Cardiac fibroblast (primary cell): ENCODE data around the gene RIPOR2.

Experiments
- DNase-seq, 2 donors: peaks; one replicate each; pipeline versions ENCODE4 v3.0.0 to v3.0.0-alpha.2; 2010; ENCODE audit warnings: low read depth in 2 of 2
- H3K4me3 ChIP-seq, 2 donors: replicated peaks in 1 of 2; 1 replicate in 1 of 2; 2 replicates in 1 of 2; pipeline ENCODE4 v1.5.1; 2011; ENCODE audit warnings: low read depth in 2 of 2, low read length in 2 of 2, mild to moderate bottlenecking in 2 of 2, moderate library complexity in 1 of 2
- CTCF ChIP-seq: IDR thresholded peaks from one replicate; pipeline ENCODE4 v1.5.1; 2011; ENCODE audit warnings: low read depth, mild to moderate bottlenecking, low read length, inconsistent platforms

RIPOR2 gene

GRCh38 chr6:24818346-24818745 is 117.4 kb downstream of the RIPOR2 start:
- H3K4me3 ChIP-seq, result no peak overlapping the region
- no peak for TF ChIP-seq CTCF
- DNase-seq, result no peak

GRCh38 chr6:24809728-24810127 is 126.0 kb downstream of the RIPOR2 start:
- no peak overlapping the region for H3K4me3 ChIP-seq
- no peak for DNase-seq
- TF ChIP-seq CTCF, result no peak

- no peak for TF ChIP-seq CTCF
- no peak for DNase-seq
- no peak overlapping the region for H3K4me3 ChIP-seq
Measured at GRCh38 chr6:24807584-24807983, 128.2 kb downstream of the RIPOR2 start.

GRCh38 chr6:24802271-24803059 is 133.3 kb downstream of the RIPOR2 start:
- no peak overlapping the region for H3K4me3 ChIP-seq
- TF ChIP-seq CTCF, result no peak
- DNase-seq, result no peak

GRCh38 chr6:24799541-24799915 is 136.2 kb downstream of the RIPOR2 start:
- no peak for DNase-seq
- no peak for TF ChIP-seq CTCF
- H3K4me3 ChIP-seq, result no peak overlapping the region

GRCh38 chr6:24798740-24799540 is 136.8 kb downstream of the RIPOR2 start, which contains the start of gene ARMH2:
ARMH2 (minus strand) TSS chr6:24798917; CDS start chr6:24798857, 60 bp downstream.
- no peak for TF ChIP-seq CTCF
- no peak within 1 kb of the TSS for H3K4me3 ChIP-seq
- DNase-seq, result no peak
